ENCODE data around the gene FAM120AOS.

- TF ChIP-seq, protein P1, sequence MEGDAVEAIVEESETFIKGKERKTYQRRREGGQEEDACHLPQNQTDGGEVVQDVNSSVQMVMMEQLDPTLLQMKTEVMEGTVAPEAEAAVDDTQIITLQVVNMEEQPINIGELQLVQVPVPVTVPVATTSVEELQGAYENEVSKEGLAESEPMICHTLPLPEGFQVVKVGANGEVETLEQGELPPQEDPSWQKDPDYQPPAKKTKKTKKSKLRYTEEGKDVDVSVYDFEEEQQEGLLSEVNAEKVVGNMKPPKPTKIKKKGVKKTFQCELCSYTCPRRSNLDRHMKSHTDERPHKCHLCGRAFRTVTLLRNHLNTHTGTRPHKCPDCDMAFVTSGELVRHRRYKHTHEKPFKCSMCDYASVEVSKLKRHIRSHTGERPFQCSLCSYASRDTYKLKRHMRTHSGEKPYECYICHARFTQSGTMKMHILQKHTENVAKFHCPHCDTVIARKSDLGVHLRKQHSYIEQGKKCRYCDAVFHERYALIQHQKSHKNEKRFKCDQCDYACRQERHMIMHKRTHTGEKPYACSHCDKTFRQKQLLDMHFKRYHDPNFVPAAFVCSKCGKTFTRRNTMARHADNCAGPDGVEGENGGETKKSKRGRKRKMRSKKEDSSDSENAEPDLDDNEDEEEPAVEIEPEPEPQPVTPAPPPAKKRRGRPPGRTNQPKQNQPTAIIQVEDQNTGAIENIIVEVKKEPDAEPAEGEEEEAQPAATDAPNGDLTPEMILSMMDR (IDR thresholded peaks at IDR 0.05): no peak
- TF ChIP-seq POLR2A (IDR thresholded peaks at IDR 0.05): no peak
Observed at GRCh38 chr9:93422977-93423616, 30.3 kb downstream of the FAM120AOS start.
